GM21619 (cell line): ENCODE measurements around the gene AP5B1.
"Not testable (repeated sequence)": the region's sequence is repeated elsewhere in the genome, so short reads cannot be mapped to it uniquely, and the experiment has no call there.

Experiments used
- ATAC-seq: cut with Tn5 transposase; IDR thresholded peaks from one replicate; pipeline ENCODE4 v1.9.1; 2021; ENCODE audit not compliant: unreplicated experiment

The AP5B1 gene

DNA sequence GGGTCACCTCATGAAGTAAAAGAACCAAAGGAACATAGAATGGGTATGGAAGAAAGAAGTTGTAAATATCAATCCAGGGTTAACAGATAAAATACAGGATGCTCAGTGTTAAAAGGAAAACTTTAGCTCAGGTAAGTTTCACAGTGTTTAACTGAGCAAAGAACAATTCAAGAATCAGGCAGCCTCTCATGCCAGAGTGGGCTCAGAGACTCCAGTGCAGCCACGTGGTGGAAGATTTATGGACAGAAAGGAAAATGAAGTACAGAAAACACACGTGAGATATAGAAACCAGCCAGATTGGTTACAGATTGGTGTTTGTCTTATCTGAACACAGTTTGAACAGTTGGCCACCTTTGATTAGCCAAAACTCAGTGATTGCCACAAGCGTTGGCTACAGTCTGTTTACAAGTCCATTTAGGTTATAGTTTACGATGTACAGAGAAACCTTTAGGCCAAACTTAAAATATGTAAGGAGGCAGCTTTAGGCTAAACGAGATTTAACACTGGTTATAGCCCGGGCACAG is 9.1 kb downstream of the AP5B1 start:
- ATAC-seq, result no peak

DNA sequence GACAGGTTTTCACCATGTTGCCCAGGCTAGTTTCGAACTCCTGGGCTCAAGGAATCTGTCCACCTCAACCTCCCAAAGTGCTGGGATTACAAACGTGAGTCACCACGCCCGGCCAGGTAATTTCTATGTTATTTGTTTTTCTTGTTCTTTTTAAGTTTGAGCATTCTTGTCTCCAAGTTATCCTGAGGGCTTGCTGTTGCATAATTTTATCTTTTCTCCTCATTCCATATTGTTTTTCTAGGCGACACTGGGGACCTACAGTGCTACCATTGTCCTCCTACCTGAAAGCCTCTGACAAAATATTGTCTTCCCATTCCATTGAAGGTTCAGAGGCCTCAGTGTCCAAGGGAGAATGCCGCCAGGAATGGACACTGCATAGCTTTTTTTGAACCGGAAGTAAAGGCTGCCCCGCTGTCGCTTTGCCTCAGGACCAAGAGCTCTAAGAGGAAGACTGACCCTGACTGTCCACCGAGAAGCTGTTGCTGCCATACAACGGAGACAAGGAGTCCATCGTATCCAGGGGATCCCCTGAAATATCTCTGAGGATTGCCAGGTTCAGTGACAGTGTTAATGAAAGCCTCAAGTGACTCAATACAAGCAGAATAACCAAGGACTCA is 9.7 kb downstream of the AP5B1 start:
- no peak for ATAC-seq

DNA sequence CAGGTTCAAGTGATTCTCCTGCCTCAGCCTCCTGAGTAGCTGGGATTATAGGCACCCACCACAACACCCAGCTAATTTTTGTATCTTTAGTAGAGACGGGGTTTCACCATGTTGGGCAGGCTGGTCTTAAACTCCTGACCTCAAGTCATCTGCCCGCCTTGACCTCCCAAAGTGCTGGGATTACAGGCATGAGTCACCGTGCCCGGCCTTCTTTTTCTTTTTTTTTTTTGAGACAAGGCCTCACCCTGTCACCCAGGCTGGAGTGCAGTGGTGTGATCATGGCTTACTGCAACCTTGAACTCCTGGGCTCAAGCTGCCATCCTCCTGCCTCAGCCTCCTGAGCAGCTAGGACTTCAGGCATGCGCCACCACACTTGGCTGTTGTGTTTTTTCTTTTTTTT is 13.0 kb downstream of the AP5B1 start:
- ATAC-seq, result not testable (repeated sequence)

DNA sequence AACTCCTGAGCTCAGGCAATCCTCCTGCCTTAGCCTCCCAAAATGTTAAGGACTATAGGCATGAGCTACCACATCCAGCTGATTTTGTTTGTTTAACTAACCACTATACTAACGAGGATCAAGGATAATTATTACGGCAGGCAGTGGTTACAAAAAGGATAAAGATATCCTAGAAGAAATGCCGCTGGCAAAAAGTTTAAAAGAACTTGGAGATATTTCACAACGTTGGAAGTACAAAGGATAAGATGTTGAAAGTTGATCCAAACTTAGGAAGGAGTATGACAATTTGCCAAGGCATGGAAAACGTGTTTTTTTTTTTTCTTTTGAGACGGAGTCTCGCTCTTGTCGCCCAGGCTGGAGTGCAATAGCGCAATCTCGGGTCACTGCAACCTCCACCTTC is 13.4 kb downstream of the AP5B1 start:
- ATAC-seq, result no peak

DNA sequence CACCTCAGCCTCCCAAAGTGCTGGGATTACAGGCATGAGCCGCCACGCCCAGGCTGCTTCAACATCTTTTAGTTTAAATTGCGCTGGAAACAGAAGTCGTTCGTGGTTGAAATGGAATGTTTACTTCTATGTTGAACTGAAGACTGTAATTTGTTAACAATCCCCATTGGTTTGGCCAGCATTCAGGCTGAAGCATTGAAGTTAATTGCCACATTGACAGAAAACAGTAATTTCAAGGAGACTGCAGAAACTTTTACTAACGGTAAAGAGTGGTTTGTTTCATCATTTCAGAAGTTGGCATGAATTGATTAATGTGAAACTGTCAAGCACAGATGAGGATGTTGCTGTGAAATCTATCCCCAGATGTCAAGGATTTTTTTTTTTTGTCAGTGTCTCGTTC is 14.2 kb downstream of the AP5B1 start:
- no peak for ATAC-seq

DNA sequence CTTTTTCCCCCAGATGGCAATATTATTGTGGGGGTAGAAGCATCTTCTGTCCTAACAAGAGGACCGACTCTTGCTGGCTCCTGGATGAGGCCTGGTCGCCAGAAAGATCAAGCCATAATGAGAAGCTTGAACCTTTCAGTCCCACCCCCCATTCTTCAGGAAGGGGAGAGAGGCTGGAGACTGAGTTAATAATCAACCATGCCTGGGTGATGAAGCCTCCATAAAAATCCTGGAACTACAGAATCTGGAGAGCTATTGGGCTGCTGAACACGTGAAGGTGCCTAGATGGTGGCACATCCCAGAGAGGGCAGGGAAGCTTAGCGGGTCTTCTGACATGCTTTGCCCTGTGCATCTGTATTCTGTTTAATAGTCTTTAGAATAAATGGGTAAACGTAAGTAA is 16.3 kb downstream of the AP5B1 start:
- ATAC-seq, result no peak

DNA sequence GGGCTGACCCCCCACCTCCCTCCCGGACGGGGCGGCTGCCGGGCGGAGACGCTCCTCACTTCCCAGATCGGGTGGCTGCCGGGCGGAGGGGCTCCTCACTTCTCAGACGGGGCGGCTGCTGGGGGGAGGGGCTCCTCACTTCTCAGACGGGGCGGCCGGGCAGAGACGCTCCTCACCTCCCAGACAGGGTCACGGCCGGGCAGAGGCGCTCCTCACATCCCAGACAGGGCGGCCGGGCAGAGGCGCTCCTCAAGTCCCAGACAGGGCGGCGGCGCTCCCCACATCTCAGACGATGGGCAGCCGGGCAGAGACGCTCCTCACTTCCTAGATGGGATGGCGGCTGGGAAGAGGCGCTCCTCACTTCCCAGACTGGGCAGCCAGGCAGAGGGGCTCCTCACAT is 18.0 kb downstream of the AP5B1 start:
- ATAC-seq, result not testable (repeated sequence)

DNA sequence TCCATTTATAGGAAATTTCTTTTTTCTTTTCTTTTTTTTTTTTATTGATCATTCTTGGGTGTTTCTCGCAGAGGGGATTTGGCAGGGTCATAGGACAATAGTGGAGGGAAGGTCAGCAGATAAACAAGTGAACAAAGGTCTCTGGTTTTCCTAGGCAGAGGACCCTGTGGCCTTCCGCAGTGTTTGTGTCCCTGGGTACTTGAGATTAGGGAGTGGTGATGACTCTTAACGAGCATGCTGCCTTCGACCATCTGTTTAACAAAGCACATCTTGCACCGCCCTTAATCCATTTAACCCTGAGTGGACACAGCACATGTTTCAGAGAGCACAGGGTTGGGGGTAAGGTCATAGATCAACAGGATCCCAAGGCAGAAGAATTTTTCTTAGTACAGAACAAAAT is 18.6 kb downstream of the AP5B1 start:
- ATAC-seq, result not testable (repeated sequence)

DNA sequence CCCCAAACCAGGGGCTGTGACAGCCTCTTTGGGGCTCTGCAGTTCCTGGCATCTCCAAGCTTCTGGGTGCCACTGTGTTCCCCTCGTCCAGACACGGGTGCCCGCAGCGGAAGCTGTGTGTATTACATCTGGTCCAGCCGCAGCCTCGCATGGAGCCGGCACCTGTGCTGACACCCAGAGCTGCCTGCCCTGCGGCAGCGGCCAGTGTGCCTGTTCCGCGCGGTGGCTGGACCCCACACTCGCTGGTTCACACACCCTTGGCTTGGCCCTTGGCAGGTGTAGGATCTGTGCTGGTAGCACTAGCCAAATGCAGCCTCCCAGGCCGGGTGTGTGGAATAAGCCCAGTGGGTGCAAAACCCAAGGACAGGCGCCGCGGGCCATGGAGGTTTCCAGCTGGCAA is 35.7 kb downstream of the AP5B1 start:
- ATAC-seq, result no peak

DNA sequence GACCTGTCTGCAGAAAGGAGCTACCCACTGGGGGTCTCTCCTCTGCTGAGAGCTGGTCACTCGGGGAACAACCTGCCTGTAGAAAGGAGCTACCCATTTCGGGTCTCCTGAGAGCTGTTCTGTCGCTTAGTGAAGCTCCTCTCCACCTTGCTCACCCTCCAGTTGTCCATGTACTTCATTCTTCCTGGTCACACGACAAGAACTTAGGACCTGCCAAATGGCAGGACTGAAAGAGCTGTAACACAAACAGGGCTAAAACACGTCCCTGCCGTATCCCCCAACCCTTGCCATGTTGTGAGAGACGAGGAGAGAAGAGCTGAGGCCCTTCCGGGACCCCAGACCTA is 36.1 kb downstream of the AP5B1 start:
- ATAC-seq, result no peak

DNA sequence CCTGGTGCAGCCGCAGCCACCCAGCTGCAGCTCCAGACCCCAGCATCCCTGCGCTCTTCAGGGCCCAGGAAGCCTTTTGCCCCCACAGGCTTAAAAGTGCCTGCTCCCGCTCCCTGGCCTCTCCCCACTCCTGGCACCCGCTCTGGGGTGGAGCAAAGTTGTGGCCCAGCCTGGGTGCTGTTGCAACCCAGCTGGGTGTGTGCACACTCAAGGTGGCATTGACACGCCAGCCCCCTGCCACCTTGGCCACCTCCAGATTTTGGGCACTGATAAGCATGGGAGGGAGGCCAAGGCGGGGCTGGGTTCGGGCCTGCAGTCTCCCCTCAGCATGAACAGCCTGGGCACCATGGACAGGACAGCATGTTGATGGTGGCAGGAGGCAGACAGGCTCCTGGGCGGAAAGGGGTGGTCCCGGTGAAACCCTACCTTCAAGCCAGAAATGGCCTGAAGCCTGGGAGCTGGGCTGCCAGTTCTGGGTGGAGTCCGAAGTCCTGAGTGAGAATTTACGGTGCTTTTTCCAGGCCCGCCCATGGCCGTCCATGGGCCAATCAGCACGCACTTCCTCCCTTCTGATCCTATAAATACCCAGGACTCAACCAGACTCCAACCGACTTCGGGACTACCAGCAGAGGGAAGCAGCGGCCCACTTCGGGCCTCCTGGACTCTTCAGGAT is 36.6 kb downstream of the AP5B1 start:
- ATAC-seq, result no peak

DNA sequence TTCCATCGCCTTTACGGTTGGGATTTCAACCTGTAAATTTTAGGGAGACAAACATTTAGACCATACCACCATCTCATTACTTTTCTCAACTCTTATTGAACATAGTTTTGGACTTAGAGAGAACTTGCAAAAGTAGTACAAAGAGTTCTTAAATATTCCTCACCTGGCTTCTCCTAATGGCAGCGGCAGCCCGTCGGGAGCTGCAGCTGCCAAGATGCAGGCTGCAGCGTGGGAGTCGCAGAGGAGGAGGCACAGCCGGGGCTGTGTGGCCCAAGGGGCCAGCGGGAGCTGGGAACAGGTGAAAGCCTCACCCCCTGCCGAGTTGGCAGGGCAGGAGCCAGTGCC is 37.1 kb downstream of the AP5B1 start:
- no peak for ATAC-seq

DNA sequence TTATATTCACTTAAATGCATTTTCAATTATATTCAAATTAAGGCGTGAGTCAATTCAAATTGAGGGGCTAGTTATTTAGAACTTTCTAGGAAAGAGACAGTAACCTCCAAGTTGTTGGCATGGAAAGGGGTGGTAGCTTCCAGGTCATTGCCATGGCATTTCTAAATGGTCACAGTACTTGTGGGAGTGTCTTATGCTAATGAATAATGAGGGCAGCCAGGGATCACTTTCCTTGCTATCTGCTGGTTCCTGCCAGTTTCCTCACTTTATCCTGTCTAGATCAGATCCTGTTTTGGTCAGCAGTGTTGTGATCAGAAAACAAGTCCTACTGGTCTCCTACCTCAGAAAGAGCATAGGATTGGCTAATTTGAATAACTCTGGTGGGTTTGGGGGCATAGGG is 38.4 kb downstream of the AP5B1 start:
- no peak for ATAC-seq

DNA sequence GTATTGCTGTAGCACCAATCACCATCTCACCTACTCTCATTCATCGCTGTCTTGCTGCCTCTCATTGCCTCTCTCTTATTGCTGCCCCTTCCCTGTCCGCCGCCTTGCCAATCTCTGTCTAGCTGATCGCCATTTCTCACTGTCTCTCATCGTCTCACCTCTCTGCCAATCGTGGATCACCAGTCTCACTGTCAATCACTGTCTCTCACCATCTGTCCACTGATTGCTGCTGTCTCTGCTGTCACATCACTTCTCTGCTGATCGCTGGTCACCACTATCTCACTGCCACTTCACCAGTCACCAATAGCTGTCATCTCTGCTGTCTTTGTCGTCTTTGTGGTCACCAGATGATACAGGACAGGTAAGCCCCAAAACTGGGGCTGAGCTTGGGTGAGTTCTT is 39.6 kb downstream of the AP5B1 start:
- no peak for ATAC-seq

DNA sequence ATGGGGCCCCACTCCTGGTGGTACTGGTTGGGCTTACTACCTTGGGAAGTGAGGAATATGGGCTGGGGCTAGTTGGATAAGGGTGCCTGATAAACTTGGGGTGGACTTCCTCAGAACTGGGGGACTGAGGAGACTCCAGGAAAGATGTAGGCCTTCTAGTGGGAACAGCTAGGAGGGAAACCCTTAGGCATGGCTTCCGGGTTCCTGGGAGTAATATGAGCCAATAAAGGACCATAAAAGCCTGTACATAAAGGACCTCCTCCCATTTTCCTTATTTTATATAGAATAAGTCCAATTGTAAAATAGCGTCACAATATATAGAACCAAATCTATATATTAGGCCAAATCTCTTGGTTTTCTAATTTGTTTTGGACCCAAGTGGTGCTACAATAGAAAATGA is 41.8 kb downstream of the AP5B1 start:
- no peak for ATAC-seq

DNA sequence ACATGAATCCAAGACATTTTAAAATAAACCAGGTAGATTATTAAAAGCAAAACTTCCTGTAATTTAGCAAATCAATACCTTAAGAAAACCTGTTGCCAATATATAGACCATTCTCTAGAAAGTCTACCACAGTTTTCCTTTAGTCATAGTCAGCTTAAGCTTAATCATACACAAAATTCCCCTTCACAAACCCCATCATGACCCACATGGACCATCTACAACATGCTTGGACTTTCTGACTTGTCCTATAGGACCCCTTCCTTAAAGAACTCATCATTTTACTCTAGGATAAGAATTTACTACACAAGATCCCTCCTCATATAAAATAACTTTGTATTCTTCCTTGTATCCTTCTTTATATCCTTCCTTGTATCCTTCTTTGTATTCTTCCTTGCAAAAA is 44.0 kb downstream of the AP5B1 start:
- no peak for ATAC-seq

DNA sequence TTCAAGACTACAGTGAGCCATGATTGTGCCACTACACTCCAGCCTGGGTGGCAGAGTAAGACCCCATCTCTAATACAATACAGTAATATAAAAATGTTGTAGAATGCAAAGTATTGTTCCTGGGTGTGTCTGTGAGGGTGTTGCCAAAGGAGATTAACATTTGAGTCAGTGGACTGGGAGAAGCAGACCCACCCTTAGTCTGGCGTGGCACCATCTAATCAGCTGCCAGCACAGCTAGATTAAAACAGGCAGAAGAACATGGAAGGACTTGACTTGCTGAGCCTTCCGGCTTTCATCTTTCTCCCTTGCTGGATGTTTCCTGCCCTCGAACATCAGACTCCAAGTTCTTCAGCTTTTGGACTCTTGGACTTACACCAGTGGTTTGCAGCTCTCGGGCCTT is 45.7 kb downstream of the AP5B1 start:
- not testable (repeated sequence) for ATAC-seq

DNA sequence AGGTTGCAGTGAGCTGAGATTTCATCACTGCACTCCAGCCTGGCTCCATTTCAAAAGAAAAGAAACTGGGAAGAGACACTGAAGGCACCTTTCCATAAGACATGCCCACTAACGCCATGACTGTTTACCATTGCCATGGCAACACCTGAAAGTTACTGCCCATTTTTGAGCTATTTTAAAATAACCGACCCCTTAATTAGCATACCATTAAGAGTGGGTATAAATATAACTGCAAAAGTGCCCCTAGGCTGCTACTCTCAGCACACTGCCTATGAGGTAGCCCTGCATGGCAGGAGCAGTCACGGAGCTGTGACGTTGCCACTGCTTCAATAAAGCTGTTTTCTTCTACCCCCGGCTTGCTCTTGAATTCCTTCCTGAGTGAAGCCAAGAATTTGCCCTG is 50.3 kb downstream of the AP5B1 start:
- ATAC-seq, result no peak

DNA sequence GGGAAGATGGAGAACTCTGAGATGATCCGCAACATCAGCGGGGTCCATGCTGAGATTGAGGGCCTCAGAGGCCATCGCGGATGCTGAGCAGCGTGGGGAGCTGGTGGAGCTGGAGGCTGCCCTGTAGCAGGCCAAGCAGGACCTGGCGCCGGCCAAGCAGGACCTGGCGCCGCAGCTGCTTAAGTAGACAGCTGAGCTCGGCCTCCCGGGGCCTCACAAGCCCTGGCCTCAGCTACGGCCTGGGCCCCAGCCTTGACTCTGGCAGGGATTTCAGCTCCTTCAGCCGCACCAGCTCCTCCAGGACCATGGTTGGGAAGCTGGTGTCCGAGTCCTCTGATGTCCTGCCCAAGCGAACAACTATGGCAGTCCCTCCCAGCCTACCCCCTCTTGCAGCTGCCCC is 52.9 kb downstream of the AP5B1 start:
- no peak for ATAC-seq

DNA sequence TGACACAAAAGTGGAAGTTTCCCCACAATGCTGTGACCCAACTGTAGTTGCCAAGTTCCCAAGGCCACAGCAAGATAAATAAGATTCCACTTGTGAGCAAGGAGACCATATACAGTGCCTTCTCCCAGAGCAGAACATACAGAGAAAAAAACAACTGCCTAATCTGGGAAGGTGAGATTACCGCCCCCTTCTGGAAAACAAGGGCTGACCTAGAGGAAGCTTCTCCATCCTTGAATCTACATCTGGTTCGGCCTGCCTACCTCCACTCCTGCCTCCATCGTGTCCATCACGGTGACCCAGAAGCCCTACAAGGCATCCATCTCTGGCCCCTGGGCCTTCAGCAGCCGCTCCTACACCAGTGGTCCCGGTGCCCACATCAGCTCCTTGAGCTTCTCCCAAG is 54.1 kb downstream of the AP5B1 start:
- ATAC-seq, result no peak
